Muscle of back (tissue), 13 donors: Measurements from ENCODE around the gene MOV10. TPM values are rescaled to one million over a fixed set of nuclear protein-coding genes. Genes with fewer than 3 reads are reported as not detected.
"Not testable (repeated sequence)": the region's sequence is repeated elsewhere in the genome, so short reads cannot be mapped to it uniquely, and the experiment has no call there.

ENCODE experiments used
- DNase-seq, 3 donors: peaks; one replicate each; pipeline versions ENCODE4 v3.0.0 to v3.0.0-alpha.2; 2013
- long read RNA-seq, 9 donors: transcript quantifications; one replicate each; lab custom pipeline, GENCODE V29; 2026
- polyA plus RNA-seq, 10 donors: library from polyadenylated mRNA; unstranded; fragments of 120-200 nt; gene quantifications; one replicate each; pipeline ENCODE4 v1.2.1, GENCODE V29; 2013; ENCODE audit not compliant: insufficient read length in 10 of 10

The MOV10 gene, protein sequence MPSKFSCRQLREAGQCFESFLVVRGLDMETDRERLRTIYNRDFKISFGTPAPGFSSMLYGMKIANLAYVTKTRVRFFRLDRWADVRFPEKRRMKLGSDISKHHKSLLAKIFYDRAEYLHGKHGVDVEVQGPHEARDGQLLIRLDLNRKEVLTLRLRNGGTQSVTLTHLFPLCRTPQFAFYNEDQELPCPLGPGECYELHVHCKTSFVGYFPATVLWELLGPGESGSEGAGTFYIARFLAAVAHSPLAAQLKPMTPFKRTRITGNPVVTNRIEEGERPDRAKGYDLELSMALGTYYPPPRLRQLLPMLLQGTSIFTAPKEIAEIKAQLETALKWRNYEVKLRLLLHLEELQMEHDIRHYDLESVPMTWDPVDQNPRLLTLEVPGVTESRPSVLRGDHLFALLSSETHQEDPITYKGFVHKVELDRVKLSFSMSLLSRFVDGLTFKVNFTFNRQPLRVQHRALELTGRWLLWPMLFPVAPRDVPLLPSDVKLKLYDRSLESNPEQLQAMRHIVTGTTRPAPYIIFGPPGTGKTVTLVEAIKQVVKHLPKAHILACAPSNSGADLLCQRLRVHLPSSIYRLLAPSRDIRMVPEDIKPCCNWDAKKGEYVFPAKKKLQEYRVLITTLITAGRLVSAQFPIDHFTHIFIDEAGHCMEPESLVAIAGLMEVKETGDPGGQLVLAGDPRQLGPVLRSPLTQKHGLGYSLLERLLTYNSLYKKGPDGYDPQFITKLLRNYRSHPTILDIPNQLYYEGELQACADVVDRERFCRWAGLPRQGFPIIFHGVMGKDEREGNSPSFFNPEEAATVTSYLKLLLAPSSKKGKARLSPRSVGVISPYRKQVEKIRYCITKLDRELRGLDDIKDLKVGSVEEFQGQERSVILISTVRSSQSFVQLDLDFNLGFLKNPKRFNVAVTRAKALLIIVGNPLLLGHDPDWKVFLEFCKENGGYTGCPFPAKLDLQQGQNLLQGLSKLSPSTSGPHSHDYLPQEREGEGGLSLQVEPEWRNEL
- polyA plus RNA-seq = 10 to 100 TPM; 41.8 to 71.6 (median 49.8) TPM
- long read RNA-seq, donor 1, partial matches to known transcripts = 192 of 202 reads
- long read RNA-seq, donor 1, other reads (novel, unspliced or antisense) = 5 of 202 reads
- long read RNA-seq, donor 2, partial matches to known transcripts = 99 of 215 reads
- long read RNA-seq, donor 2, other reads (novel, unspliced or antisense) = 114 of 215 reads
- long read RNA-seq, donor 3 = 0 reads
- long read RNA-seq, donor 4, partial matches to known transcripts = 98 of 243 reads
- long read RNA-seq, donor 4, other reads (novel, unspliced or antisense) = 145 of 243 reads
- long read RNA-seq, donor 5, partial matches to known transcripts = 5 of 14 reads
- long read RNA-seq, donor 5, other reads (novel, unspliced or antisense) = 0 of 14 reads
- long read RNA-seq, donor 6, partial matches to known transcripts = 0 of 4 reads
- long read RNA-seq, donor 6, other reads (novel, unspliced or antisense) = 0 of 4 reads
- long read RNA-seq, donor 7, partial matches to known transcripts = 107 of 226 reads
- long read RNA-seq, donor 7, other reads (novel, unspliced or antisense) = 118 of 226 reads
- long read RNA-seq, donor 8, partial matches to known transcripts = 0 of 2 reads
- long read RNA-seq, donor 8, other reads (novel, unspliced or antisense) = 0 of 2 reads
- long read RNA-seq, donor 9, partial matches to known transcripts = 19 of 44 reads
- long read RNA-seq, donor 9, other reads (novel, unspliced or antisense) = 25 of 44 reads

GRCh38 chr1:112674440-112674985 is at the start of gene MOV10:
Gene MOV10 (plus strand): TSS chr1:112674659. CDS start chr1:112674913, 254 bp downstream.
- DNase-seq = peak; percentile 75 to 92 (median 76)

GRCh38 chr1:112625696-112626095 is 48.8 kb upstream of the MOV10 start:
- peak in 1 of 3 donors; percentile 5 for DNase-seq

DNA sequence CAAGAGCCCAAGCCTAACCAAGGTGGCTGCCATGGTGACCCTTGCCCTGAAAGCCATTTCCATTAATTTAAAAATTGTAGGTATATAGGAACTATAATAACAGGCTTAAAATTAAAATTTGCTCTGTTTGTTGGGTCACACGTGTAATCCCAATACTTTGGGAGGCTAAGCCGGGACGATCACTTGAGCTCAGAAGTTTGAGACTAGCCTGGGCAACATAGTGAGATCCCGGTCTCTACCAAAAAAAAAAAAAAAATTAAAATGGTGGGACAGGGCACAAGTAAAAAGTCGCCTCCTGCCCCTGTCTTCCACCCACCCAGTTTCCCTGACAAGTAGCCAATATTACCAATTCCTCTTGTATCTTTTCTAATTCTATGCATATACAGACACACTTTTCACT is 48.3 kb upstream of the MOV10 start:
- DNase-seq = no peak

DNA sequence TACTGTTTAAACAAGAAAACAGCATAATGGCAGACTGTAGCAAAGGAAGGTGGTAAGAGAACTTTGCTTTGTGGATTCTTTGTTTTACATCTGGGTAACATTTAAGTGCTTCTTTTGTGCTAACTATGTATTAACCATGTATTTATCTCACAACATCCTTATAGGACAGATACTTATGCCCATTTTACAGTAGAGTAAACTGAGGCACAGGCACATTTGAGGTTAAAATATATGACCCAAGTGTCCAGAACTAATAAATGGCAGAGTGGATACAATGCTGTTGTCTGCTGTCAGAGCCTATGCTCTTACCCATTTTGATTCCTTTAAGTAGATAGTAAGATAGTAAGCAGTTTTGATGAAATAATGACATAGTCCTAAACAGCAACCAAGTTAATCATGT is 47.6 kb upstream of the MOV10 start:
- no peak for DNase-seq

DNA sequence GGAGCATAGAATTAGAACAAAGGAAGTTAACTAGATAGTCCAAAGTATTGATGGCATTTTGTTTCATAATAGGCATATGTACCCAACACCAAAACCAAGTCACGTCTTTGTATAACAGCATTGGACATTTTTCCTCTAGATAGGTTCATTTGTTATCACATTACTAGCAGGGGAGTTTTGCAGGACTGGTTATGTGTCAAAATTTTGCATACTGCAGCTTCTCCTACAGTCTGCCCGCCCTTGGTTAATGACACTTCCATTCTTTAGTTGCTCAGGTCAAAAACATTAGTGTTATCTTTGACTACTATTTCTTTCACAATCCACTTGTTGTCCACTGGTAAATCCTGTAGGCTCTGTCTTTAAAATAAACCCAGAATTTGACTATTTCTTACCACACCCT is 45.9 kb upstream of the MOV10 start:
- no peak for DNase-seq

- DNase-seq = no peak
These were observed 45.2 kb upstream of the MOV10 start for GRCh38 chr1:112629256-112629655.

DNA sequence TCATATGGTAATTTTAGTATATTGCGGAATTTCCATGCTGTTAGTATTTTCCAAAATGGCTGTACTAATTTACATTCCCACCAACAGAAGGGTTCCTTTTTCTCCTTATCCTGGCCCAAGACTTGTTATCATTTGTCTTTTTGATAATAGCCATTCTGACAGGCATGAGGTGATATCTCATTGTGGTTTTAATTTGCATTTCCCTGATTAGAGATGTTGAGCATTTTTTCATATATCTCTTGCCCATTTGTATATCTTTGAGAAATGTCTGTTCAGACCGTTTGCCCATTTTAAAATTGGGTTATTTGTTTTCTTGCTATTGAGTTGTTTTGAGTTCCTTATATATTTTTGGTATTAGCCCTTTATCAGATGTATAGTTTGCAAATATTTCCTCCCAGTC is 40.8 kb upstream of the MOV10 start:
- DNase-seq = no peak

DNA sequence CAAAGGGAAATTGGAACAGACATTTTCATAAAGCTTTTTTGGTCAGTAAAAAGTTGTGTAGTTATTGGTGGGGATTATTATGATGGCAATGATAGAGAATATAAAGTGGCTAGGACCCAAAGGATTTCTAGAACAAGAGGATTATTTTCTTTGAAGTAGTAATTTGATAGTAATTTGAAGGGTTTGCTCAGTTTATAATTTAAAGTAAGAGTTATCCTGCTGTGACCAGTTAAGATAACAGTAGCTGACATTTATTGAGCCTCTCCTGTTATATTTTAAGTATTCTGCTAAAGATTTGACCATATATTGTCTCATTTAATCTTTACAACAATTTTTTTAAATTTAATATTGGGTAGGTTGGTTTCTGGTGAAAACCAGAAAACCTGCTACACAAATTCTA is 40.1 kb upstream of the MOV10 start:
- no peak for DNase-seq

DNA sequence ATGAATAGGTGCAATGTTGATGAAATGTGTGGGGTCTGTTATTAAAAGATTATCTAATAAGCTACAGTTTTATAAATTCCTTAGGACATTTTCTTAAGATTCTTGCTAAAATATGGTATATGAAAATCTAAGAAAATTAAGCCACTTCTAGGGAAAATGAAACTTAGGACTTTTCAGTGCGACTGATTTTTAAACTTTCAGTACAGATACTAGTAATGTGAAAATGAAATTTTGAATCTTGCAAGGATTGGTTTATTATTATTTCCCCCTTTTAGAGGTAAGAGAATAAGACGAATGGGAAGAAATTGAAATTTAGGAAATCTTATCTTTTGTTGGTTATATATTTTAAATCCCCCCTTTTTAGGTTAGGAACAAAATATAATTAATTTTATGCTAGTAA is 38.4 kb upstream of the MOV10 start:
- DNase-seq = no peak

- DNase-seq = no peak
These were observed 37.7 kb upstream of the MOV10 start for GRCh38 chr1:112636597-112637253.

DNA sequence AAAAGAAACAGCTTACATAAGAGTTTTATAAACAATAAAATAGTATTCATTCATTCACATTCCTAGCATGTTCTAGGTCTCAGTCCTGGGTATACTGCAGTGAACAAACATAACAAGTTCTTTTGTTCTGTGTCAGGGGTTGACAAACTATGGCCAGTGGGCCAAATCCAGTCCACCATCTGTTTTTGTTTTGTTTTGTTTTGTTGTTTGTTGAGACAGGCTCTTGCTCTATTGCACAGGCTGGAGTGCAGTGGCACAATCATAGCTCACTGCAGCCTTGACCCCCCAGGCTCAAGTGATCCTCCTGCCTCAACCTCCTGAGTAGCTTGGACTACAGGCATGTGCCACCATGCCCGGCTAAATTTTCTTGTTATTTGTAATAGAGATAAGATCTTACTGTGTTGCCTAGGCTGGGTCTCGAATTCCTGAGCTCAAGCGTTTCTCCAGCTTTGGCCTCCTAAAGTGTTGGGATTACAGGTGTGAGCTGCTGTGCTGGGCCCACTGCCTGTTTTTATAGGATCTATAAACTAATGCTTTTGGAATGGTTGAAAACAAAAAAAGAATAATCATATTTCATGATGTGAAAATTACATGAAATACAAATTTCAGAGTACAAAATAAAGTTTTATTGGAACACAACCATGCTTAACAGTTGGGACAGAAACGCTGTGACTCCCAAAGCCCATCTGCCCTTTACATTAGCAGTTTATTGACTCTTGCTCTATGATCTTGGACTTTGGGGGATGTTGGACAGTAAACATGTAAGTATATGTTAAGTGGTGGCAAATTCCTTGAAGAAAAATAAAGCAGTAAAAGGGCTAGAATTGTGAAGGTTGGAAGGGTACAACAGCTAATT is 37.0 kb upstream of the MOV10 start:
- no peak for DNase-seq

GRCh38 chr1:112638110-112638428 is 36.4 kb upstream of the MOV10 start:
- no peak for DNase-seq

- not testable (repeated sequence) for DNase-seq
These were observed 34.0 kb upstream of the MOV10 start for GRCh38 chr1:112640437-112640836.

- no peak for DNase-seq
These were observed 31.4 kb upstream of the MOV10 start for GRCh38 chr1:112643080-112643479.

DNA sequence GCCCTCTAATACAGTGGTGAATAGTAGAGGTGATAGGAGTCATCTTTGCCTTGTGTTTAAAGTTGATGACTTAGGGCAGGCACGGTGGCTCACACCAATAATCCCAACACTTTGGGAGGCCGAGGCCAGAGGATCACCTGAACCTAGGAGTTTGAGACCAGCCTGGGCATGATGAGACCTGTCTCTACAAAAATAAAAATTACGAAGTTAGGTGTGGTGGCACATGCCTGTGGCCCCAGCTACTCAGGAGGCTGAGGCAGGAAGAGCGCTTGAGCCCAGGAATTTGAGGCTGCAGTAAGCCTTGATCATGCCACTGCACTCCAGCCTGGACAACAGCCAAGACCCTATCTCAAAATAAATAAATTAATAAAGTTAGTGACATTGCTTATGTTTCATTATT is 28.2 kb upstream of the MOV10 start:
- DNase-seq = no peak

DNA sequence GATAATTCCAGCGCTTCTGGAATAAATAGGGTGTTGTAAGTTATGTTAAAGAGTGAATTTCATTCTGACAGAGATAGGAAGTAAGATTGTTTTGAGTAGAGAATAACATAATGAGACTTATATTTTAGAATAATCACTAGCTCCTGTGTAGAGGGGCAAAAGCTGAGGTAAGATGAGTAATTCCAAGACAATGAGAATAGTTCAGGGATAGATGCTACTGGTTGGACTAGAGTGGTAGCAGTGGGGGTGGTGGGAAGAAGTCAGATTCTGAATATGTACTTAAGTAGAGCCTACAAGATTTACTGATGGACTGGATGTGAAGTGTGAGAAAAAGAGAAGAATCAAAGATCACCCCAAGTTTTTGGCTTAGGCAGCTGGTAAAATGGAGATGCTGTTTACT is 23.3 kb upstream of the MOV10 start:
- DNase-seq = no peak

DNA sequence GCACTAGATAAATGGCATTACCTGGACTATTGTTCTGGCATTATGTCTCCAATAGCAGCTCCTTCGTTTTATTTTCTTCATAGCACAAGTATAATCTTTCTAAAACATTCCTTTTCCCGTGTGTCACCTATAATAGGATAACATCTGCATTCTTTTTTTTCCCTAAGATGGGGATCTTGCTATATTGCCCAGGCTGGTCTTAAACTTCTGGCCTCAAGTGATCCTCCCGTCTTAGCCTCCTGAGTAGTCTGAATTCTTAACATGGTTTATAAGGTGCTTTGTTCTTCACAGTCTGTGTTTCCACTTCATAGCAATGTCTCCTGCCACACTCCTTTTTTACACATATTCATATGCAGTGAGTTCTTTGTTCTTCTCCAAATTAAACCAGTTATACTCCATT is 8.6 kb upstream of the MOV10 start:
- no peak for DNase-seq

GRCh38 chr1:112666946-112667345 is 7.5 kb upstream of the MOV10 start:
- no peak for DNase-seq

DNA sequence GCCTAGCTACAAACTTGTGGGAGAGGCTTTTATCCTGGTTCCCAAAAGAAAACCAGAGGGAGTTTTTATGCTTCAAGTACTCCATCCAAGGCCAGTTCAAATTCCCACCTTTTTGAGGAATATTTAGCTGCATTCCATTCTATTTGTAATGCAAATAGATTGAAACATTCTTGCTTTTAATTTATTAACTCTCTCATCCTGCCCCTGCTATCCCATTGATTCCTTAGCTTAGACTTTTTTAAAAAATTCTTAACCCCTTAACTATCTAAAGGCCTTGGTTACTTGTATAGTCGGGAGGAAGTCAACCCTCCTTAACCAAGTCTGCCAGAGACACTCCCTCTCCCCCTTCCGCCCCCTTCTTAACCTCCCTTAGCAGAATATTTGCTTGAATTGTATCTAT is 2.5 kb upstream of the MOV10 start:
- no peak for DNase-seq
